ENCODE data around the gene NFATC3. TPM values are rescaled to one million over a fixed set of nuclear protein-coding genes. Genes with fewer than 3 reads are reported as not detected.

NFATC3 gene
- total RNA-seq, 8 experiments from 2014 or later = 14.0 to 27.0 (median 19.1) TPM

DNA sequence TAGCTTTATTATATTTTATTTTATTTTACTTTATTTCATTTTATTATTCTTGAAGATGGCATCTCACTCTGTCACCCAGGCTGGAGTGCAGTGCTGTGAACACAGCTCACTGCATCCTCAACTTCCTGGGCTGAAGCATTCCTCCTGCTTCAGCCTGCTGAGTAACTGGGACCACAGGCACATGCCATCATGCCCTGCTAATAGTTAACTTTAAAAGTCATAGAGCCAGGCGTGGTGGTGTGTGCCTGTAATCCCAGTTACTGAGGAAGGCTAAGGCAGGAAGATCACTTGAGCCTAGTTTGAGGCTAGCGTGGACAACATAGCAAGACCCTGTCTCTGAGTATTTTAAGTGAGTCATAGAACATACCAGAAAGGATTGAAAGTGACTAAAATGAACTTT, 112.1 kb downstream of the NFATC3 start:
- no peak for ATAC-seq (replicated peaks in 6 of 8)
- H3K4me3 ChIP-seq = no peak overlapping the region
- H3K4me1 ChIP-seq (replicated peaks in 1 of 2) = peaks cover 0 to 6% of the 10 kb centered on the region in 2 donors
- H3K27ac ChIP-seq = no peak overlapping the region
- 83 to 100% (median 93%) methylated on average over 1 to 2 of the region's 2 CpGs; no CpG with 5 or more reads in 1 of the 10 experiments for WGBS, 10 experiments
- in situ Hi-C loops (cut with MboI; ENCODE audit: low pct_unique_long_range_greater_than_20kb in 2 of 9, low sequenced_read_pairs in 9 of 9, unreplicated experiment in 9 of 9) = no loop called here

DNA sequence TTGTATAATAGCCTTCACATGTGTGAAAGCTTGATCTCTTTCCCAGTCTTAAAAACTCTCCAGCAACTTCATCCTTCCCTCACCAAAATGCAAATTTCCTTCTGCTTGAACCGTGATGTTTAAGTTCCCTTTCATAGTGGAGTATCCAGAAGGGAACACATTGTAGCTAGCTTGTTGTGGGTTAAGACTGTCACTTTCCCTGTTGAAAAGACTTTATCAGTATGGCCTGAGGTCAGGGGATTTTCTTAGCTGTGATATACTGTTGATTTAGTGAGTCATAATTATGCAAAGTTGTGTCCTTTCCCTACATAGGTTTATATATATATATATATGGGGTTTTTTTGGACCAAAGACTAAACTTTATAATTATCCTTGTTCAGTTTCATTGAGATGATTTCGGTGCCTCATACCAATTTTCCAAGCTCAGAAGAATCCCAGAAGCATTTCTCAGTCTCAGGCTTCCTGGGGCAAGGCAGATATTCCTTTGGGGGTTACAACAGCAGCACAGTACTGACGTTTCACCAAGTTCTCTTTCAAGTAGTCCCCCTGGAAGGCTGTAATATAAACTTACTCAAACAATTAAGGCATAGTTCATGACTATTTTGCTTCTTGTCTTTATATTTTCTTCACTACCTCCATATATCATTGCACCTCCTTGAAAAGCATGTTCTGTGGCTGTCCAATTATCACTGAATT, 115.1 kb downstream of the NFATC3 start:
- H3K4me1 ChIP-seq (replicated peaks in 1 of 2) = no peaks in the 10 kb centered on the region
- H3K27ac ChIP-seq = no peak overlapping the region
- WGBS, 10 experiments = 0 to 83% (median 56%) methylated on average over 2 to 3 of the region's 3 CpGs; no CpG with 5 or more reads in 1 of the 10 experiments
- ATAC-seq (replicated peaks in 6 of 8) = peak in 3 of 8 experiments; percentile 37 to 88 (median 44)
- no peak overlapping the region for H3K4me3 ChIP-seq
- in situ Hi-C loops (cut with MboI; ENCODE audit: low pct_unique_long_range_greater_than_20kb in 2 of 9, low sequenced_read_pairs in 9 of 9, unreplicated experiment in 9 of 9) = loop anchor here in 1 of 9 experiments (25.0 kb wide), 1 partner anchor 88 kb away; no protein-coding TSS in a partner anchor

DNA sequence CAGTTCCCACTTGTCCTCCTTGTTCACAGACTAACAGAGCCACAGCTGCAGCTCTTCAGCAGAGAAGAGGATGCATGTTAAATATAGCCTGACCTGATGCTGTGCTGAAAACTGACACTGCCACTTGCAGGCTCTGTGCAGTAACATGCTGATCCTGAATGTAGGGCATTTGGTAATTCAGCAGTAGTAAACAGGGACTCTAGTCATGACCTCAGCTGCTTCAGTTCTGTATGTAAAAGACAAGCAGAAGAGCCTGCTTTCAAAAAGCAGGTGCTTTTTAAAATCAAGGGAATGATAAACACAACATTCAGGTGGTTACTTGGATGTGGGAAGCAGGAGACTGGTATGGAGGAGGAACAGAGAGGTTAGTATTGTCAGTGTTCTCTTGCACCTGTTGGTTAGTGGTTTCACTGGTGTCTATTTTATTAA, 116.9 kb downstream of the NFATC3 start:
- in situ Hi-C loops (cut with MboI; ENCODE audit: low pct_unique_long_range_greater_than_20kb in 2 of 9, low sequenced_read_pairs in 9 of 9, unreplicated experiment in 9 of 9) = loop anchor here in 1 of 9 experiments (25.0 kb wide), 1 partner anchor 90 kb away; no protein-coding TSS in a partner anchor

DNA sequence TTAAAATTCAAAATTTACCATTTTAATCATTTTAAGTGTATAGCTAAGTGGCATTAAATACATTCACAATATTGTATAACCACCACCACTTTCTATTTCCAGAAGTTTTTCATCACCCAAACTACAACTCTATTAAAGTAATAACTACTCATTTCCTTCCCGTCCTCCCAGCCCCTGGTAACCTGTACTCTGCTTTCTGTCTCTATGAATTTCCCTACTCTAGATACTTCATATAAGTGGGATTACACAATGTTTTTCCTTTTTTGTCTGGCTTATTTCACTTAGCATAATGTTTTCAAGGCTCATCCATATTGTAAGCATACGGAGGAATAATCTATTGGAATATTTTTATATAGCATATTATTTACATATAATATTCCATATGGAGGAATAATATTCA, 121.1 kb downstream of the NFATC3 start:
- ATAC-seq (replicated peaks in 6 of 8) = peak in 1 of 8 experiments; percentile 72
- in situ Hi-C loops (cut with MboI; ENCODE audit: low pct_unique_long_range_greater_than_20kb in 2 of 9, low sequenced_read_pairs in 9 of 9, unreplicated experiment in 9 of 9) = loop anchor here in 1 of 9 experiments (25.0 kb wide), 1 partner anchor 94 kb away; no protein-coding TSS in a partner anchor
- 6 to 100% (median 85%) methylated on average over 1 to 2 of the region's 2 CpGs for WGBS, 10 experiments
- H3K4me3 ChIP-seq = no peak overlapping the region
- H3K4me1 ChIP-seq (replicated peaks in 1 of 2) = no peaks in the 10 kb centered on the region
- H3K27ac ChIP-seq = no peak overlapping the region

More for the DNA sequence above, 116.9 kb downstream of the NFATC3 start:
- Histone ChIP-seq H3K4me1 (replicated peaks in 1 of 2) (no peaks in the 10 kb centered on the region), H3K27ac (no peak overlapping the region), H3K4me3 (no peak overlapping the region)
- peak in 3 of 8 experiments; percentile 40 to 54 (median 50) for ATAC-seq (replicated peaks in 6 of 8)

DNA sequence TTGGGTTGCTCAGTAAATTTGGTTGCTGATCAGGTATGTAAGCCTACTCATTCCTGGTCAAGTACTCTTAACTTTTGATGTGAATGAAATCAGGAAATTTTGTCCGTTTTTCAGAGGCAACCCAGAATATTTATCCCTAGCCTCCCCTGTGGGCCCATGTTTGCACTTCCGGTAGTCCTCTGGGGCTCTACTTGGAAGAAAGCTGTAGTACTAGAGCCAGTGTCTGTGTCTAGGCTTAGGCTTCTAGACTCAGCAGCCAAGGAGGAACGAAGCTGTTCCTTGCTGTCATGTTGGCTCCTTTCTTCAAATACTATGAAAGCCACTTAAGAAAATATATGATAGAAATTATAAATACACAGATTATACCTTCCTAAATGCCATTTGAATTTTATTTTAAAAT, 129.6 kb downstream of the NFATC3 start:
- Histone ChIP-seq H3K4me1 (replicated peaks in 1 of 2) (no peaks in the 10 kb centered on the region), H3K4me3 (no peak overlapping the region), H3K27ac (no peak overlapping the region)
- no peak for ATAC-seq (replicated peaks in 6 of 8)
- 70 to 100% (median 92%) methylated on average over 1 to 3 of the region's 3 CpGs; no CpG with 5 or more reads in 1 of the 10 experiments for WGBS, 10 experiments
- in situ Hi-C loops (cut with MboI; ENCODE audit: low pct_unique_long_range_greater_than_20kb in 2 of 9, low sequenced_read_pairs in 9 of 9, unreplicated experiment in 9 of 9) = loop anchor here in 1 of 9 experiments (25.0 kb wide), 1 partner anchor 102 kb away; no protein-coding TSS in a partner anchor

DNA sequence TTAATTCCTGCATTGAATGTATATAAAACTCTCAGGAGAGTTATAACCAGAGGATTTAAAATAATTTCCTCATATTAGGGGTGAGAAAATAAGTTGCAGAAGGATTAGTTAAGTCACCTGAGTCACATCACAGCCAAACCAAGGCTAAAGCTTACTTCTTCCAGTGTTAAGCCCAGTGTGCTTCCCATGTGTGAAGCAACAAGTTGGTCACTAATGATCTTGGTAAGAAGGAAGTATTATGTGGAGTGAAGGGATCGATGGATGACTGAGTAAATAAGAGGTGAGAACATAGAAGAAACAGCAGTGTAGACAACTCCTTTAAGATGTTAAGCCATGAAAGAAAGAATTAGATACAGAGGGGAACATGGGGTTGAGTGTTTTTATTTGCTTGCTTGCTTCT, 130.1 kb downstream of the NFATC3 start:
- Histone ChIP-seq H3K4me3 (no peak overlapping the region), H3K27ac (no peak overlapping the region), H3K4me1 (replicated peaks in 1 of 2) (no peaks in the 10 kb centered on the region)
- no peak for ATAC-seq (replicated peaks in 6 of 8)
- in situ Hi-C loops (cut with MboI; ENCODE audit: low pct_unique_long_range_greater_than_20kb in 2 of 9, low sequenced_read_pairs in 9 of 9, unreplicated experiment in 9 of 9) = loop anchor here in 1 of 9 experiments (25.0 kb wide), 1 partner anchor 103 kb away; no protein-coding TSS in a partner anchor
- WGBS, 10 experiments = 92 to 100% (median 100%) methylated on average over 1 of the region's 1 CpG; no CpG with 5 or more reads in 4 of the 10 experiments

DNA sequence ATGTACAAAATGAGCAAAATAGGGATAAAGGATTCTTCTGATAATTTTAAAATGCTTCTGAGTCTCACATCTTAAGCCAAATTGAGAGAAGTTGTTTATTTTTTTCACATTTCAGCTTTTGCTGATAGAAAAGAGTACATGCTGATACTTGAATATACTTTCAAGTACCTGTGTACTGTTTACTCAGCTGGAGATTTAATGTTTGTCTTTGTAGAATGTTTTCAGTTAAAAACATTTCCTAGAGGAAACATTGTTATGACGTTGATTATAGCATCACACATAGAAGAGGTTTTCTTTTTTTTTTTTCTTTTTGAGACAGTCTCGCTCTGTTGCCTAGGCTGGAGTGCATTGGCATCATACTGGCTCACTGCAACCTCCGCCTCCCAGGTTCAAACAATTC, 131.1 kb downstream of the NFATC3 start:
- no peak for ATAC-seq (replicated peaks in 6 of 8)
- in situ Hi-C loops (cut with MboI; ENCODE audit: low pct_unique_long_range_greater_than_20kb in 2 of 9, low sequenced_read_pairs in 9 of 9, unreplicated experiment in 9 of 9) = loop anchor here in 1 of 9 experiments (25.0 kb wide), 1 partner anchor 104 kb away; no protein-coding TSS in a partner anchor
- H3K4me3 ChIP-seq = no peak overlapping the region
- no peak overlapping the region for H3K27ac ChIP-seq
- 80 to 100% (median 98%) methylated on average over 1 to 3 of the region's 3 CpGs for WGBS, 10 experiments
- H3K4me1 ChIP-seq (replicated peaks in 1 of 2) = no peaks in the 10 kb centered on the region

DNA sequence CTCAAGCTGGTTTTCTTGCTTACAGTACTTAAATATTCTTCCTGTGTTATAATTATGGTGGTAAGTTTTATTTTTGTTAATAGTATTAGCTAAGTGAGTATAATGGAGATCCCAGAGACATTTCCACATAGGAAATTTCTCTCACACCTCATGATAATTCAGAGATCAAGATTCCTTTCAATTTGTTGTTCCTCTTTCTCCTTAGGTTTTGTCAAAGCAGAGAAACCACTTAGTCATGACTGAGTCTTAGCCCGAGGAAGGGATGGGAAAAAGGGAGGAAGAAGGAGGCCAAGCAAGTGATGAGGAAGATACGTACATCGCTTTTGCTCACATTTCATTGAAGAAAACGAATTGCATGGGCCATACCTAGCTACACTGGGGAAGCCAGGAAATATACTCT, 132.3 kb downstream of the NFATC3 start:
- ATAC-seq (replicated peaks in 6 of 8) = no peak
- Histone ChIP-seq H3K27ac (no peak overlapping the region), H3K4me1 (replicated peaks in 1 of 2) (no peaks in the 10 kb centered on the region), H3K4me3 (no peak overlapping the region)
- in situ Hi-C loops (cut with MboI; ENCODE audit: low pct_unique_long_range_greater_than_20kb in 2 of 9, low sequenced_read_pairs in 9 of 9, unreplicated experiment in 9 of 9) = loop anchor here in 1 of 9 experiments (25.0 kb wide), 1 partner anchor 105 kb away; no protein-coding TSS in a partner anchor
- 29 to 100% (median 89%) methylated on average over 1 to 4 of the region's 4 CpGs for WGBS, 10 experiments

DNA sequence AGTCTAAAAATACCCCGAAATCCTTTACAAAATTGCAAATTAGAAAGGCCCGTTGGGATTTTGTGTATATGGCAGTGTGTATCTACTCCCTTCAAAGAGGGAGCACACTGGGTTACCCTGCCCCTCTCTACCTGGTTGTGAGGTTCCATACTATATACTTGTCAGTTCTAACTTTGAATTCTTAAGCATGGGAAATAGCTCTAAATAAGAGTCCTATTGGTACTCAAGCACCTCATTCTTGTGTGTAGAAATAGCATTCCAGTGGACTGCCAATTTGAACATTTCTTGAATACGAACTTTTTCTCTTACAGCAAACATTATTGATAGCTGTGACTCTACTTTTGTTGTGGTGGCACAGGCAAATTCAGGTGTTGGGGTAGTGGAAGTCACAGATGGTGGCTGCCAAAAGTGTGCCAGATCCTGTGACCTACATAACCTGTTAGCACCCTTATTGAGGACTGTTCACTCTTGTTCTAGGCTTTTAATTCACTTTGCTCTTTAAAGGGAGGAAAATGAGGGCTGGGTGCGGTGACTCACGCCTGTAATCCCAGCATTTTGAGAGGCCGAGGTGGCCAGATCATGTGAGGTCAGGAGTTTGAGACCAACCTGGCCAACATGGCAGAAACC, 134.7 kb downstream of the NFATC3 start:
- WGBS, 10 experiments = 76 to 100% (median 96%) methylated on average over 1 to 5 of the region's 6 CpGs
- ATAC-seq (replicated peaks in 6 of 8) = no peak
- in situ Hi-C loops (cut with MboI; ENCODE audit: low pct_unique_long_range_greater_than_20kb in 2 of 9, low sequenced_read_pairs in 9 of 9, unreplicated experiment in 9 of 9) = loop anchor here in 2 of 9 experiments (10.0 to 25.0 kb wide), 3 partner anchors 108 to 225 kb away; partner anchors contain the start of gene DPEP2 (in 1 of the 2)
- Histone ChIP-seq H3K27ac (no peak overlapping the region), H3K4me1 (replicated peaks in 1 of 2) (no peaks in the 10 kb centered on the region), H3K4me3 (no peak overlapping the region)

DNA sequence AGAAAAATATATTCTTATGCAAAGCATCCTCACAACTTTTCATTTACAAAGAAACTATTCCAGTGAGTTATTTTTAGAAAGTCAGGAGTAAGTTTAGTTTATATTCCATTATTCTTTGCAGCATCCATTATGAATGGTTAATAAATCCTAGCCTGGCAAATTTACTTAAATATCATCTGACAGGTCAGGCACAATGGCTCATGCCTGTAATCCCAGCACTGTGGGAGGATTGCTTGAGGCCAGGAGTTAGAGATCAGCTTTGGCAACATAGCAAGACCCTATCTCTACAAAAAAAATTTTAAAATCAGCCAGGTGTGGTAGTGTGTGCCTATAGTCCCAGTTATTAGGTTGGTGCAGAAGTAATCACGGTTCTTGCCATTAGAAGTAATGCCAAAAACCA, 137.9 kb downstream of the NFATC3 start:
- no peak for ATAC-seq (replicated peaks in 6 of 8)
- in situ Hi-C loops (cut with MboI; ENCODE audit: low pct_unique_long_range_greater_than_20kb in 2 of 9, low sequenced_read_pairs in 9 of 9, unreplicated experiment in 9 of 9) = loop anchor here in 2 of 9 experiments (10.0 to 25.0 kb wide), 3 partner anchors 111 to 228 kb away; partner anchors contain the start of gene DPEP2 (in 1 of the 2)
- Histone ChIP-seq H3K4me1 (replicated peaks in 1 of 2) (no peaks in the 10 kb centered on the region), H3K27ac (no peak overlapping the region), H3K4me3 (no peak overlapping the region)
- 83 to 100% (median 100%) methylated on average over 1 of the region's 1 CpG; no CpG with 5 or more reads in 5 of the 10 experiments for WGBS, 10 experiments

DNA sequence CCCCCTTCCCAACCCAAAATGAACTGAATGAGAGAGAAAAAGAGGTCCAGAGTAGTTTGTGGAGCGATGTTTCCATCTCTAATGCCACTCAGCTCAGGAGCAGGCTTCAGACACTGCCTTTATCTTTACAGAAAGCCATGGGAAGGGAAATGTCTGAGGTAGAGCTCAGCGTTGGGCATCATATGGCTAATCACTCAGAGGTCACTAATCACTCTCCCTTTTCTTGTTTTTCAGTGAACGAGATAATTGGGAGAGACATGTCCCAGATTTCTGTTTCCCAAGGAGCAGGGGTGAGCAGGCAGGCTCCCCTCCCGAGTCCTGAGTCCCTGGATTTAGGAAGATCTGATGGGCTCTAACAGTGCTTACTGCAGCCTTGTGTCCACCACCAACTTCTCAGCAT, 140.9 kb downstream of the NFATC3 start:
- no peak overlapping the region for H3K4me3 ChIP-seq
- in situ Hi-C loops (cut with MboI; ENCODE audit: low pct_unique_long_range_greater_than_20kb in 2 of 9, low sequenced_read_pairs in 9 of 9, unreplicated experiment in 9 of 9) = loop anchor here in 1 of 9 experiments (10.0 kb wide), 2 partner anchors 131 to 231 kb away; partner anchors contain the start of gene DPEP2
- H3K27ac ChIP-seq = no peak overlapping the region
- H3K4me1 ChIP-seq (replicated peaks in 1 of 2) = no peaks in the 10 kb centered on the region
- no peak for ATAC-seq (replicated peaks in 6 of 8)
- 60 to 100% (median 100%) methylated on average over 1 to 3 of the region's 4 CpGs; no CpG with 5 or more reads in 1 of the 10 experiments for WGBS, 10 experiments

DNA sequence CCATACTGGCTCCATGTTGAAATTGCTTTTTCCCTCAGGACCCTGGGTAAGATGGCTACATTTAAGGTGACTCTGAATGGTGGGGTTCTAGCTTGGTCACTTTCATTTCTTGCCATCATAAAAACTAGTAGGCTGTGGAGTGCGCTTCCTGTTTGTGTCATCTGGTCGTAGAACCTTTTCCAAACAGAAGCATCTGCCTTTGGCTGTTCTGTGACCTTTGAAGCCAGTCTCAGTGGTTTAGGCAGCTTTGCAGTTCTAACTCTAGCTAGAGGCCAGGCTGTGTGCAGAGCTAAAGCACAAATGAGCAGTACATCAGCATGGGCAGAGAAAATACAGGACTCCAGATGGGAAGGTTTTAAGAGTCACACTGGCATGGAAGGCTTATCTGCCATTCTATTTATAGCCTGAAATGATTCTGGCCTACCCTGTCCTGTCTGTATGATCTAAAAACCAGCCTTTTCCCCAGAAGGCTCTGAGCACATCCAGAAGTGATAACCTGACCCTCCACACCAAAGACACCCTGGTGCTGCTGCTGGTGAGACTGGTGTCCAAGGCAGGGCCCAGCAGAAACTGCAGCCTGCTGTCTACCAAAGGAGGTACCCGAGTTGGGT, 142.1 kb downstream of the NFATC3 start:
- in situ Hi-C loops (cut with MboI; ENCODE audit: low pct_unique_long_range_greater_than_20kb in 2 of 9, low sequenced_read_pairs in 9 of 9, unreplicated experiment in 9 of 9) = loop anchor here in 1 of 9 experiments (10.0 kb wide), 2 partner anchors 132 to 232 kb away; partner anchors contain the start of gene DPEP2
- no peak overlapping the region for H3K27ac ChIP-seq

More for the DNA sequence above, 142.1 kb downstream of the NFATC3 start:
- Histone ChIP-seq H3K4me3 (no peak overlapping the region), H3K4me1 (replicated peaks in 1 of 2) (no peaks in the 10 kb centered on the region)
- ATAC-seq (replicated peaks in 6 of 8) = no peak
- WGBS, 10 experiments = 63 to 93% (median 86%) methylated on average over 1 to 3 of the region's 3 CpGs; no CpG with 5 or more reads in 4 of the 10 experiments
